HCT116 (cell line): ENCODE results near the gene SNTG2. TPM values are rescaled to one million over a fixed set of nuclear protein-coding genes. Genes with fewer than 3 reads are reported as not detected.

Experiments
- ATAC-seq: fragments of 200-7000 bp; cut with Tn5 transposase; 2 replicates; pipeline ENCODE4 v1.9.1; 2020; ENCODE audit warnings: mild to moderate bottlenecking, moderate library complexity
- BruUV-seq: library from RNA; stranded (reverse); fragments of 400-500 nt; replicated peaks from 2 replicates; lab custom pipeline; 2021; lab: Mats Ljungman, UMichigan
- CTCF ChIA-PET: fragments of 300-600 bp; sonication (Branson Sonifier 250); formaldehyde crosslinking; loops from one replicate; lab custom pipeline; 2021; ENCODE audit warnings: antibody characterized with exemption; lab: Charles Lee
- POLR2A ChIA-PET: fragments of 300-600, 350-600 bp; sonication (Branson Sonifier 250); formaldehyde crosslinking; loops from one replicate; lab custom pipeline; 2021; ENCODE audit warnings: antibody characterized with exemption; lab: Charles Lee
- RAD21 ChIA-PET, 2 experiments: fragments of 300-600 bp; sonication (Branson Sonifier 250); formaldehyde crosslinking; loops; one replicate each; lab custom pipeline; 2023; ENCODE audit warnings: low total read pairs in 2 of 2; ENCODE audit not compliant: uncharacterized antibody in 2 of 2, unreplicated experiment in 2 of 2, low non-redundant PET in 1 of 2; lab: Charles Lee
- DNase-seq: peaks from one replicate; pipeline ENCODE4 v3.0.0-alpha.2; 2010; ENCODE audit warnings: low read depth, low spot score
- H2AFZ ChIP-seq: fragments of 200-600 bp; shearing (Covaris generic), sonication (generic); 2 replicates; pipeline ENCODE4 v1.6.1; 2017; ENCODE audit warnings: low read depth, mixed run types, mixed read lengths, antibody characterized with exemption, low read length; ENCODE audit not compliant: poor library complexity, severe bottlenecking
- H3K27ac ChIP-seq: 2 replicates; pipeline ENCODE4 v1.5.1; 2012; ENCODE audit warnings: low read depth, low read length
- H3K27me3 ChIP-seq: fragments of 200-600 bp; sonication (generic); 2 replicates; pipeline ENCODE4 v1.6.1; 2016; ENCODE audit warnings: mixed run types, low read length, mixed read lengths; ENCODE audit not compliant: insufficient read depth
- H3K36me3 ChIP-seq, 2 experiments: fragments of 200-500 bp in 1 of 2; fragments of 200-600 bp in 1 of 2; sonication (Bioruptor generic) in 1 of 2; sonication (generic) in 1 of 2; 2 replicates each; pipeline versions ENCODE4 v1.5.1 to v1.6.1; 2014 to 2016; ENCODE audit warnings: low read length in 2 of 2, inconsistent platforms in 1 of 2, mixed read lengths in 1 of 2, mixed run types in 1 of 2; ENCODE audit not compliant: insufficient read depth in 2 of 2, control insufficient read depth in 1 of 2
- H3K4me1 ChIP-seq, 2 experiments: fragments of 200-600 bp in 1 of 2; sonication (generic) in 1 of 2; 2 replicates each; pipeline versions ENCODE4 v1.5.1 to v1.6.1; 2012 to 2017; ENCODE audit warnings: low read length in 2 of 2, inconsistent platforms in 1 of 2, mild to moderate bottlenecking in 1 of 2, mixed read lengths in 1 of 2, mixed run types in 1 of 2, moderate library complexity in 1 of 2; ENCODE audit not compliant: insufficient read depth in 2 of 2, control insufficient read depth in 1 of 2
- H3K4me2 ChIP-seq: fragments of 200-600 bp; sonication (generic); 2 replicates; pipeline ENCODE4 v1.6.1; 2017; ENCODE audit warnings: mixed run types, low read length, mixed read lengths
- H3K4me3 ChIP-seq, 2 experiments: fragments of 200-600 bp in 1 of 2; sonication (generic) in 1 of 2; replicated peaks in 1 of 2; 2 replicates each; pipeline ENCODE4 v1.5.1; 2011 to 2016; ENCODE audit warnings: low read length in 2 of 2, control low read depth in 1 of 2, low read depth in 1 of 2, mild to moderate bottlenecking in 1 of 2, mixed read lengths in 1 of 2, mixed run types in 1 of 2
- H3K79me2 ChIP-seq: fragments of 200-600 bp; sonication (generic); 2 replicates; pipeline ENCODE4 v1.6.1; 2017; ENCODE audit warnings: mild to moderate bottlenecking, mixed run types, low read length, moderate library complexity, mixed read lengths; ENCODE audit not compliant: insufficient read depth
- H3K9ac ChIP-seq: fragments of 200-600 bp; sonication (generic); 2 replicates; pipeline ENCODE4 v1.6.1; 2016; ENCODE audit warnings: low read length, mixed read lengths
- H3K9me2 ChIP-seq: fragments of 200-600 bp; sonication (generic), shearing (Covaris generic); 2 replicates; pipeline ENCODE4 v1.6.1; 2017; ENCODE audit warnings: mixed run types, mild to moderate bottlenecking, moderate library complexity; ENCODE audit not compliant: insufficient read depth
- H3K9me3 ChIP-seq, 2 experiments: fragments of 200-500 bp in 1 of 2; fragments of 200-600 bp in 1 of 2; sonication (Bioruptor generic) in 1 of 2; sonication (generic) in 1 of 2; 2 replicates each; pipeline ENCODE4 v1.6.1; 2014 to 2017; ENCODE audit warnings: low read length in 2 of 2, mixed read lengths in 2 of 2, inconsistent platforms in 1 of 2, low read depth in 1 of 2, mild to moderate bottlenecking in 1 of 2, mixed run types in 1 of 2, moderate library complexity in 1 of 2; ENCODE audit not compliant: control insufficient read depth in 1 of 2, insufficient read depth in 1 of 2
- H4K20me1 ChIP-seq: fragments of 200-600 bp; sonication (generic), shearing (Covaris generic); 2 replicates; pipeline ENCODE4 v1.6.1; 2017; ENCODE audit warnings: mixed run types, mild to moderate bottlenecking, moderate library complexity; ENCODE audit not compliant: insufficient read depth
- EGR1 ChIP-seq: IDR thresholded peaks from 2 replicates; pipeline ENCODE4 v1.6.1; 2012; ENCODE audit warnings: low read depth
- ELF1 ChIP-seq: IDR thresholded peaks from 2 replicates; pipeline ENCODE4 v1.6.1; 2012; ENCODE audit warnings: low read depth, borderline replicate concordance
- EZH2 ChIP-seq: fragments of 200-600 bp; sonication (generic); IDR thresholded peaks from 2 replicates; pipeline ENCODE4 v1.6.1; 2017; ENCODE audit warnings: antibody characterized with exemption, mixed run types
- FOSL1 ChIP-seq: IDR thresholded peaks from 2 replicates; pipeline ENCODE4 v1.6.1; 2012; ENCODE audit warnings: low read depth
- POLR2A ChIP-seq: IDR thresholded peaks from 2 replicates; pipeline ENCODE4 v1.7.0; 2011; ENCODE audit warnings: borderline replicate concordance; ENCODE audit not compliant: insufficient read depth, insufficient read length; ENCODE audit errors: extremely low read depth
- RAD21 ChIP-seq: IDR thresholded peaks from 2 replicates; pipeline ENCODE4 v1.6.1; 2012; ENCODE audit warnings: low read depth, mild to moderate bottlenecking
- SRF ChIP-seq: IDR thresholded peaks from 2 replicates; pipeline ENCODE4 v1.6.1; 2012; ENCODE audit warnings: low read depth
- TCF7L2 ChIP-seq: IDR thresholded peaks from 2 replicates; pipeline ENCODE4 v1.7.0; 2011; ENCODE audit warnings: borderline replicate concordance, inconsistent platforms; ENCODE audit not compliant: insufficient read depth, insufficient read length; ENCODE audit errors: extremely low read depth
- ZFX ChIP-seq: fragments of 450-650 bp; IDR thresholded peaks from 2 replicates; pipeline ENCODE4 v1.6.1; 2017
- intact Hi-C: fragments of 100-400 bp; cut with micrococcal nuclease; formaldehyde crosslinking; loops from 2 replicates; pipeline ENCODE4 v1.10.0; 2022
- total RNA-seq: library from RNA; stranded (reverse); gene quantifications from one replicate; pipeline ENCODE4 v1.2.1, GENCODE V29; 2021; ENCODE audit not compliant: unreplicated experiment
- TF ChIP-seq, protein P1 (sequence below): IDR thresholded peaks from 2 replicates; pipeline ENCODE4 v1.6.1; 2012
- TF ChIP-seq, protein P2 (sequence below): IDR thresholded peaks from 2 replicates; pipeline ENCODE4 v1.6.1; 2011; ENCODE audit warnings: mild to moderate bottlenecking, low read length, moderate library complexity; ENCODE audit not compliant: insufficient replicate concordance; ENCODE audit errors: extremely low read depth

The SNTG2 gene
- total RNA-seq, 1 experiment from 2014 or later = not detected

DNA sequence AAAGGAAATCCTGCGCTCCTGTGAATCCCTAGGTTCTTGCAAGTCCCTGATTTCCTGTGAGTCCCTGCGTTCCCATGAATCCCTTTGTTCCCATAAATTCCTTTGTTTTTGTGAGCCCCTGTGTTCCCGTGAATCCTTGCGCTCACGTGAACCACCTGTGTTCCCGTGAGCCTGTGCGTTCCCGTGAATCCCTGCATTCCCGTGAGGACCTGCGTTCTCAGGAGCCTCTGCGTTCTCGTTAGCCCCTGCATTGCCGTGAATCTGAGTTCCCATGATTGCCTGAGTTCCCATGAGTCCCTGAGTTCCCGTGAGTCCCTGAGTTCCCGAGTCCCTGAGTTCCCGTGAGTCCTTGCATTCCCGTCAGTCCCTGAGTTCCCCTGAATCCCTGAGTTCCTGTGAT lies 71.5 kb downstream of the SNTG2 start:
- no peak overlapping the region for H3K9ac ChIP-seq
- no TSS peak for BruUV-seq
- H3K27ac ChIP-seq = no peak overlapping the region
- no peaks in the 10 kb centered on the region for H3K9me2 ChIP-seq
- peaks cover 16% of the 10 kb centered on the region for H3K27me3 ChIP-seq
- H3K79me2 ChIP-seq = no peaks in the 10 kb centered on the region
- POLR2A ChIA-PET = no interaction called here
- H2AFZ ChIP-seq = no peak overlapping the region
- CTCF ChIA-PET = no interaction called here
- TF ChIP-seq ZFX = no peak
- no peak for TF ChIP-seq POLR2A
- TF ChIP-seq EGR1 = no peak
- TF ChIP-seq, protein P1, sequence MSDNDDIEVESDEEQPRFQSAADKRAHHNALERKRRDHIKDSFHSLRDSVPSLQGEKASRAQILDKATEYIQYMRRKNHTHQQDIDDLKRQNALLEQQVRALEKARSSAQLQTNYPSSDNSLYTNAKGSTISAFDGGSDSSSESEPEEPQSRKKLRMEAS = no peak
- no peak for TF ChIP-seq SRF
- TF ChIP-seq TCF7L2 = no peak
- TF ChIP-seq, protein P2, sequence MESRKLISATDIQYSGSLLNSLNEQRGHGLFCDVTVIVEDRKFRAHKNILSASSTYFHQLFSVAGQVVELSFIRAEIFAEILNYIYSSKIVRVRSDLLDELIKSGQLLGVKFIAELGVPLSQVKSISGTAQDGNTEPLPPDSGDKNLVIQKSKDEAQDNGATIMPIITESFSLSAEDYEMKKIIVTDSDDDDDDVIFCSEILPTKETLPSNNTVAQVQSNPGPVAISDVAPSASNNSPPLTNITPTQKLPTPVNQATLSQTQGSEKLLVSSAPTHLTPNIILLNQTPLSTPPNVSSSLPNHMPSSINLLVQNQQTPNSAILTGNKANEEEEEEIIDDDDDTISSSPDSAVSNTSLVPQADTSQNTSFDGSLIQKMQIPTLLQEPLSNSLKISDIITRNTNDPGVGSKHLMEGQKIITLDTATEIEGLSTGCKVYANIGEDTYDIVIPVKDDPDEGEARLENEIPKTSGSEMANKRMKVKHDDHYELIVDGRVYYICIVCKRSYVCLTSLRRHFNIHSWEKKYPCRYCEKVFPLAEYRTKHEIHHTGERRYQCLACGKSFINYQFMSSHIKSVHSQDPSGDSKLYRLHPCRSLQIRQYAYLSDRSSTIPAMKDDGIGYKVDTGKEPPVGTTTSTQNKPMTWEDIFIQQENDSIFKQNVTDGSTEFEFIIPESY = no peak
- no peak for TF ChIP-seq RAD21
- intact Hi-C loops = no loop called here
- RAD21 ChIA-PET = no interaction called here
- DNase-seq = no peak
- no peaks in the 10 kb centered on the region for H3K36me3 ChIP-seq
- no peaks in the 10 kb centered on the region for H4K20me1 ChIP-seq
- no peaks in the 10 kb centered on the region for H3K4me1 ChIP-seq
- no peak for ATAC-seq
- H3K4me2 ChIP-seq = no peak overlapping the region
- H3K4me3 ChIP-seq = no peak overlapping the region
- H3K9me3 ChIP-seq = no peaks in the 10 kb centered on the region

DNA sequence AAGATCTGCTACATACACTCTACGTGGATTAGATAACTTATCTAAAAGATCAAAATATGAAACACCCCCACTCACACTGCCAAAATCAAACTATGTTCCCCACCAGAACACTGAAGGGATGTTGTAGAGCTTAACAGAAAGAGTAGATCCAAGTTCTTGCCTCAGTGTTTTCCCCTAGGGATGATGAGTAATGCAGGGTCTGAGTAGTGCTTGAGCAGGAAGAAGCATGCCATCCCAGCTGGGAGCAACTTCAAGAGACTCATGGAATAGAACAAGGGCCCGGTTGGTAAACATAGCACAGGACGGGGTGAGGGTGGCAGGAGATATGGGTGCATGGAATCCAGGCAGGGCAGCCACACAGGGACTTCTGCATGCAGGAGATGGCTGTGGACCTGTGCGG lies 74.3 kb downstream of the SNTG2 start:
- no peaks in the 10 kb centered on the region for H3K79me2 ChIP-seq
- H3K27me3 ChIP-seq = peaks cover 20% of the 10 kb centered on the region
- no peak overlapping the region for H2AFZ ChIP-seq
- no peaks in the 10 kb centered on the region for H3K36me3 ChIP-seq
- intact Hi-C loops = no loop called here
- POLR2A ChIA-PET = no interaction called here
- ATAC-seq = no peak
- no peak overlapping the region for H3K4me3 ChIP-seq
- H4K20me1 ChIP-seq = no peaks in the 10 kb centered on the region
- CTCF ChIA-PET = no interaction called here
- no TSS peak for BruUV-seq
- RAD21 ChIA-PET = no interaction called here
- no peak for DNase-seq
- no peaks in the 10 kb centered on the region for H3K4me1 ChIP-seq
- no peak overlapping the region for H3K27ac ChIP-seq
- TF ChIP-seq TCF7L2 = no peak
- TF ChIP-seq ELF1 = no peak
- no peak for TF ChIP-seq EZH2
- TF ChIP-seq FOSL1 = no peak
- H3K9me2 ChIP-seq = no peaks in the 10 kb centered on the region
- H3K9me3 ChIP-seq = no peaks in the 10 kb centered on the region
- no peak overlapping the region for H3K4me2 ChIP-seq
- no peak overlapping the region for H3K9ac ChIP-seq
